H1 (cell line): ENCODE measurements around the gene ITGB2. TPM values are rescaled to one million over a fixed set of nuclear protein-coding genes. Genes with fewer than 3 reads are reported as not detected.

ENCODE experiments used
- CTCF ChIA-PET: fragments of 300-600 bp; sonication (Branson Sonifier 250); formaldehyde crosslinking; loops from one replicate; lab custom pipeline; 2021; ENCODE audit not compliant: partially characterized antibody; lab: Charles Lee
- POLR2A ChIA-PET: fragments of 300-600 bp; sonication (Branson Sonifier 250); formaldehyde crosslinking; loops from one replicate; lab custom pipeline; 2021; ENCODE audit warnings: inconsistent platforms; ENCODE audit not compliant: partially characterized antibody; lab: Charles Lee
- DNase-seq, 2 experiments: peaks; one replicate each; pipeline versions ENCODE4 v3.0.0 to v3.0.0-alpha.2; 2010 to 2022; ENCODE audit warnings: low spot score in 2 of 2, low read depth in 1 of 2, mixed read lengths in 1 of 2
- FAIRE-seq: peaks from 2 replicates; lab custom pipeline; 2011; peaks lifted over from hg19 to GRCh38; lab: Jason Lieb, UNC
- H2AFZ ChIP-seq: 2 replicates; pipeline ENCODE4 v1.8.1; 2012; ENCODE audit warnings: low read length, inconsistent platforms
- H2AK5ac ChIP-seq: 2 replicates; pipeline ENCODE4 v1.6.1; 2013; ENCODE audit warnings: low read depth, low read length
- H2BK120ac ChIP-seq: replicated peaks from 2 replicates; pipeline ENCODE3; 2013; ENCODE audit warnings: low read depth, low read length, inconsistent platforms
- H2BK12ac ChIP-seq: 2 replicates; pipeline ENCODE4 v1.6.1; 2013; ENCODE audit warnings: low read depth, low read length
- H2BK15ac ChIP-seq: 2 replicates; pipeline ENCODE4 v1.6.1; 2013; ENCODE audit warnings: low read length
- H2BK20ac ChIP-seq: 2 replicates; pipeline ENCODE4 v1.6.1; 2013; ENCODE audit warnings: low read length
- H2BK5ac ChIP-seq: 2 replicates; pipeline ENCODE4 v1.6.1; 2013; ENCODE audit warnings: low read depth, low read length
- H3K14ac ChIP-seq: 2 replicates; pipeline ENCODE4 v1.6.1; 2013; ENCODE audit warnings: inconsistent platforms; ENCODE audit not compliant: insufficient read length
- H3K18ac ChIP-seq: 2 replicates; pipeline ENCODE4 v1.6.1; 2013; ENCODE audit warnings: low read length; ENCODE audit errors: extremely low read depth
- H3K23ac ChIP-seq: 2 replicates; pipeline ENCODE4 v1.6.1; 2013; ENCODE audit warnings: inconsistent platforms; ENCODE audit not compliant: insufficient read length
- H3K23me2 ChIP-seq: 2 replicates; pipeline ENCODE4 v1.6.1; 2013; ENCODE audit warnings: low read depth, low read length
- H3K27ac ChIP-seq: 2 replicates; pipeline ENCODE4 v1.6.1; 2011; ENCODE audit warnings: low read depth, low read length, inconsistent platforms
- H3K27me3 ChIP-seq, 4 experiments: replicated peaks in 1 of 4; 1 replicate in 1 of 4; 2 replicates in 3 of 4; pipeline versions ENCODE4 v1.6.1 to v1.8.1; 2011 to 2013; ENCODE audit warnings: low read length in 3 of 4, mild to moderate bottlenecking in 3 of 4, inconsistent platforms in 2 of 4, mixed read lengths in 2 of 4, moderate library complexity in 1 of 4; ENCODE audit not compliant: control insufficient read depth in 3 of 4, insufficient read depth in 3 of 4; ENCODE audit errors: extremely low read depth in 1 of 4
- H3K36me3 ChIP-seq, 4 experiments: 2 replicates each; pipeline versions ENCODE4 v1.6.1 to v1.8.1; 2011 to 2013; ENCODE audit warnings: mild to moderate bottlenecking in 4 of 4, low read length in 3 of 4, moderate library complexity in 2 of 4, control low read depth in 1 of 4, inconsistent platforms in 1 of 4; ENCODE audit not compliant: insufficient read depth in 4 of 4, control insufficient read depth in 2 of 4
- H3K4ac ChIP-seq: replicated peaks from 2 replicates; pipeline ENCODE3; 2013; ENCODE audit warnings: low read length, low read depth, mixed read lengths, inconsistent platforms; ENCODE audit not compliant: insufficient read length
- H3K4me1 ChIP-seq, 4 experiments: replicated peaks in 1 of 4; 1 replicate in 1 of 4; 2 replicates in 3 of 4; pipeline versions ENCODE4 v1.6.1 to v1.8.1; 2011 to 2013; ENCODE audit warnings: low read length in 3 of 4, inconsistent platforms in 2 of 4, mixed read lengths in 1 of 4; ENCODE audit not compliant: insufficient read depth in 4 of 4, control insufficient read depth in 3 of 4
- H3K4me2 ChIP-seq, 2 experiments: 2 replicates each; pipeline versions ENCODE4 v1.6.1 to v1.8.1; 2011 to 2013; ENCODE audit warnings: low read depth in 2 of 2, low read length in 2 of 2, control low read depth in 1 of 2, inconsistent platforms in 1 of 2, mild to moderate bottlenecking in 1 of 2; ENCODE audit not compliant: insufficient read depth in 1 of 2
- H3K4me3 ChIP-seq, 4 experiments: fragments of 200-600, 300-600 bp in 1 of 4; sonication (generic), shearing (Covaris generic), sonication (Bioruptor Twin) in 1 of 4; 2 replicates each; pipeline versions ENCODE4 v1.5.1 to v1.8.1; 2011 to 2016; ENCODE audit warnings: low read length in 4 of 4, low read depth in 3 of 4, control low read depth in 2 of 4, inconsistent platforms in 2 of 4, mild to moderate bottlenecking in 2 of 4, mixed read lengths in 1 of 4, moderate library complexity in 1 of 4; ENCODE audit not compliant: insufficient read depth in 2 of 4; ENCODE audit errors: extremely low read depth in 1 of 4
- H3K56ac ChIP-seq: replicated peaks from 2 replicates; pipeline ENCODE3; 2013; ENCODE audit warnings: low read depth, mild to moderate bottlenecking, mixed read lengths, low read length, inconsistent platforms; ENCODE audit not compliant: insufficient read length
- H3K79me1 ChIP-seq: 2 replicates; pipeline ENCODE4 v1.6.1; 2013; ENCODE audit warnings: low read depth, low read length, control low read depth
- H3K79me2 ChIP-seq, 2 experiments: 2 replicates each; pipeline versions ENCODE4 v1.6.1 to v1.8.1; 2012 to 2013; ENCODE audit warnings: low read length in 2 of 2, mild to moderate bottlenecking in 2 of 2, inconsistent platforms in 1 of 2; ENCODE audit not compliant: insufficient read depth in 2 of 2, control insufficient read depth in 1 of 2
- H3K9ac ChIP-seq, 4 experiments: replicated peaks in 1 of 4; 1 replicate in 1 of 4; 2 replicates in 3 of 4; pipeline versions ENCODE4 v1.6.1 to v1.8.1; 2011 to 2013; ENCODE audit warnings: low read depth in 3 of 4, low read length in 3 of 4, control low read depth in 2 of 4, mild to moderate bottlenecking in 2 of 4, moderate library complexity in 2 of 4, inconsistent platforms in 1 of 4; ENCODE audit errors: extremely low read depth in 1 of 4
- H3K9me3 ChIP-seq, 2 experiments: 2 replicates each; pipeline versions ENCODE4 v1.6.1 to v1.8.1; 2012 to 2013; ENCODE audit warnings: mild to moderate bottlenecking in 2 of 2, moderate library complexity in 2 of 2, control low read depth in 1 of 2, inconsistent platforms in 1 of 2, low read depth in 1 of 2, low read length in 1 of 2, mixed read lengths in 1 of 2; ENCODE audit not compliant: insufficient read depth in 2 of 2
- H4K20me1 ChIP-seq, 2 experiments: replicated peaks in 1 of 2; 2 replicates each; pipeline versions ENCODE3 to v1.8.1; 2011 to 2013; ENCODE audit warnings: inconsistent platforms in 2 of 2, low read length in 2 of 2, mild to moderate bottlenecking in 1 of 2; ENCODE audit not compliant: insufficient read depth in 2 of 2, control insufficient read depth in 1 of 2
- H4K5ac ChIP-seq: 2 replicates; pipeline ENCODE4 v1.6.1; 2013; ENCODE audit warnings: low read length, low read depth, mixed read lengths, inconsistent platforms; ENCODE audit not compliant: insufficient read length
- H4K8ac ChIP-seq: 2 replicates; pipeline ENCODE4 v1.8.0; 2013; ENCODE audit warnings: mild to moderate bottlenecking, moderate library complexity, low read length, inconsistent platforms; ENCODE audit not compliant: insufficient read depth; ENCODE audit errors: extremely low read depth
- H4K91ac ChIP-seq: replicated peaks from 2 replicates; pipeline ENCODE3; 2013; ENCODE audit warnings: low read length, mixed read lengths, inconsistent platforms; ENCODE audit not compliant: insufficient read length
- EZH2 ChIP-seq: fragments of 200-600 bp; sonication (generic); IDR thresholded peaks from 2 replicates; pipeline ENCODE4 v1.7.1; 2012; ENCODE audit warnings: low read depth, mild to moderate bottlenecking, moderate library complexity, low read length, inconsistent platforms; ENCODE audit not compliant: severe bottlenecking
- FOSL1 ChIP-seq: IDR thresholded peaks from 2 replicates; pipeline ENCODE4 v1.6.1; 2011; ENCODE audit warnings: mild to moderate bottlenecking, low read depth, low read length, moderate library complexity; ENCODE audit not compliant: insufficient read depth
- MAFK ChIP-seq: IDR thresholded peaks from 2 replicates; pipeline ENCODE4 v1.6.1; 2012; ENCODE audit warnings: low read depth, mild to moderate bottlenecking, improper control_type of control experiment, low read length
- NANOG ChIP-seq: IDR thresholded peaks from 2 replicates; pipeline ENCODE4 v1.6.1; 2011; ENCODE audit warnings: low read length, low read depth, mild to moderate bottlenecking, inconsistent platforms; ENCODE audit not compliant: insufficient read depth, poor library complexity, severe bottlenecking
- SIX5 ChIP-seq: IDR thresholded peaks from 2 replicates; pipeline ENCODE4 v1.6.1; 2011; ENCODE audit warnings: mild to moderate bottlenecking, low read depth, low read length
- WGBS, 2 experiments: shearing (Covaris generic) in 1 of 2; methylation state at CpG; one replicate each; pipeline versions ENCODE4 v1.1.6 to v1.1.7; 2013 to 2015; ENCODE audit warnings: low lambda C conversion rate in 2 of 2, mixed read lengths in 2 of 2, inconsistent platforms in 1 of 2, low coverage in 1 of 2, missing lambda C conversion rate in 1 of 2; ENCODE audit not compliant: insufficient replicate concordance in 2 of 2, insufficient coverage in 1 of 2, insufficient read length in 1 of 2; ENCODE audit errors: extremely low coverage in 1 of 2, missing lambda C conversion rate in 1 of 2; 5-methylcytosine and 5-hydroxymethylcytosine counted together
- polyA plus RNA-seq, 7 experiments: library from polyadenylated mRNA; depleted of rRNA in 3 of 7; stranded (reverse) in 5 of 7; unstranded in 2 of 7; fragments of >200 nt in 5 of 7; fragments of 200-250 nt in 2 of 7; gene quantifications; 1 replicate in 5 of 7; 2 replicates in 1 of 7; 4 replicates in 1 of 7; pipeline versions ENCODE4 v1.2.1 to v1.2.3, GENCODE V29; 2011 to 2013; ENCODE audit warnings: missing spikeins in 2 of 7, mixed read lengths in 2 of 7
- total RNA-seq: library from RNA; stranded (reverse); fragmentation: NEBNext Ultra II Directional; extraction: Animal tissue kit (Norgen Biotek cat#: 25700); gene quantifications from 2 replicates; pipeline ENCODE4 v1.2.1, GENCODE V29; 2021

Gene ITGB2
- total and polyA plus RNA-seq, 2 of the 8 experiments (the other 6 are each of a cell fraction or from before 2014, with no cell fraction given): 0.24 to 0.63 TPM

DNA sequence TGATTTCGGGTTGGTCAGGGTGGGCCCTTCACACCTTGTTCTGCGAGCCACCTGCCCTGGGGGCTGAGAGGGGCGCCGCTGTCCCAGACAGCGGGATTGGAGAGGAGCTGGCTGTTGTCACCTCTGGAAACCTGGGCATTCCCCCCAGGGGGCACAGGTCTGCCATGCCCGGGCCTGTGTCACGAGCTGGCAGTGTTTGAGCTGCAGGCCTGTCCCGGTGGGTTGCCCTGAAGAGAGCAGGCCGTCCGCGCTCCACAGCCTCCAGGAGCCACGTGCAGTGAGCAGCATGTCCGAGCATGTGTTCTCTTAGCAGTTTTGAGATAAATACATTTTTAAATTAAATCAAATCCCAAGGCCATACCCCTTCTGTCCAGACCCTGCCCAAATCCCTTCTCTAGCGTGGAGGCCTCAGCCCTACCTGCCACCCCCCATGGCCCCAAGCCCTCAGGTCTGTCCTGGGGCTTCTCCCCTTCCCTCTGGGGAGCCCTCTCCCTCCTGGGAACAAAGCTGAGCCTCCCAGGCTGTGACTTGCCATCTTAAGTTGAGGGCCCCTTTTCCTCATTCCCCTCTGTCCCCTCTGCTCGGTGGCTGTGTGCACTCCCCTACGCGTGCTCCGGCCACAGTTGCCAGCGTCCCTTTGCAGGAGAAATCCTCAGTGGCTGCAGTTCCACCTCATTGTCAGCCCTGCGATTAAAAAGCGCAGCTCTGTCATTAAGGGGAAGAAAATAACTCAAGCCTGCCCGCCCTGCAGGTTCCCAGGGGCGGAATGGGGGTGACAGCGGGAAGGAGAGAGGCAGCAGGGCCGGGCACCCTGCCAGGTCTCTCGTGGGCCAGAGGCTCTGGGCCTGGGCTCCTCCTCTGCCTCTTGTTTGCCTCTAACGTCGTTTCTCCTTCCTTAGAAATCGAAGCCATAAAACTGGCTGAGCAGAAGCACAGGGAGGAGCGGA lies 45.7 kb upstream of the ITGB2 start:
- no peak overlapping the region for H2AK5ac ChIP-seq
- ChIA-PET CTCF (interaction anchor here (0.7 to 2.9 kb wide), 11 partner anchors 8 to 172 kb away, joined by 3 to 14 read pairs (median 4); no protein-coding TSS in a partner anchor), POLR2A (interaction anchor here (1.4 kb wide), 1 partner anchor 8 kb away, joined by 6 read pairs; no protein-coding TSS in a partner anchor)
- no peak overlapping the region for H3K4me3 ChIP-seq
- no peak overlapping the region for H4K8ac ChIP-seq
- H2BK5ac ChIP-seq: 0 out of 2 replicates have a peak overlapping the region, but pooled peaks have one; percentile 30
- H3K27ac ChIP-seq: no peak overlapping the region
- H2BK12ac ChIP-seq: no peak overlapping the region
- H4K20me1 ChIP-seq: peaks cover 10 to 19% of the 10 kb centered on the region in 2 experiments
- no peak overlapping the region for H2BK120ac ChIP-seq
- peaks cover 7 to 24% (median 19%) of the 10 kb centered on the region in 4 experiments for H3K36me3 ChIP-seq
- H2BK20ac ChIP-seq: no peak overlapping the region
- WGBS, 2 experiments: 91% methylated on average over 29 of the region's 30 CpGs; no CpG with 5 or more reads in 1 of the 2 experiments
- no peaks in the 10 kb centered on the region; a peak in 1 of 7 replicates for H3K4me1 ChIP-seq
- H3K9ac ChIP-seq: no peak overlapping the region
- no peak overlapping the region for H3K23ac ChIP-seq
- H3K79me1 ChIP-seq: peaks cover 7% of the 10 kb centered on the region
- H3K27me3 ChIP-seq: no peaks in the 10 kb centered on the region
- no peaks in the 10 kb centered on the region for H3K23me2 ChIP-seq
- no peak overlapping the region for H3K14ac ChIP-seq
- no peak overlapping the region for H3K4ac ChIP-seq
- DNase-seq (no peak), FAIRE-seq (no peak)
- no peak overlapping the region for H3K18ac ChIP-seq
- H4K5ac ChIP-seq: no peak overlapping the region
- H3K9me3 ChIP-seq: no peaks in the 10 kb centered on the region
- peaks cover 0 to 33% of the 10 kb centered on the region in 2 experiments; a peak in 2 of 4 replicates for H3K79me2 ChIP-seq
- H4K91ac ChIP-seq: no peak overlapping the region
- H2BK15ac ChIP-seq: no peak overlapping the region
- H2AFZ ChIP-seq: no peak overlapping the region
- no peak overlapping the region for H3K56ac ChIP-seq
- TF ChIP-seq MAFK: no peak
- no peak for TF ChIP-seq FOSL1
- no peak for TF ChIP-seq SIX5
- TF ChIP-seq EZH2: no peak
- no peak for TF ChIP-seq NANOG
- H3K4me2 ChIP-seq: no peak overlapping the region
